ENCODE results near the gene RLBP1.

GRCh38 chr15:89164712-89165211, 56.6 kb downstream of the RLBP1 start:
- TF ChIP-seq SMAD3 (CRISPR knock-in tag; conservative IDR thresholded peaks at IDR 0.05) (no peak), U2AF2 (optimal IDR thresholded peaks at IDR 0.05; ENCODE audit: low read depth, low read length) (no peak), NFYB (IDR thresholded peaks at IDR 0.05; ENCODE audit: extremely low read depth, insufficient read length) (no peak), EZH2 (IDR thresholded peaks at IDR 0.05; ENCODE audit: borderline replicate concordance, low read depth, low read length) (no peak), YY1 (IDR thresholded peaks at IDR 0.05; ENCODE audit: borderline replicate concordance in 1 of 3, control insufficient read depth in 1 of 3, extremely low read depth in 1 of 3, insufficient read depth in 3 of 3, insufficient read length in 1 of 3, insufficient replicate concordance in 2 of 3, low read depth in 1 of 3, low read length in 2 of 3) (no peak), CBX5 (IDR thresholded peaks at IDR 0.05; ENCODE audit: borderline replicate concordance, low read depth) (no peak), ZFX (CRISPR knock-in tag; IDR thresholded peaks at IDR 0.05) (no peak), ZNF24 (IDR thresholded peaks at IDR 0.05) (no peak), ZBTB11 (CRISPR knock-in tag; IDR thresholded peaks at IDR 0.05) (no peak), SRSF1 (IDR thresholded peaks at IDR 0.05; ENCODE audit: low read depth, low read length) (no peak), TCF15 (CRISPR knock-in tag; IDR thresholded peaks at IDR 0.05) (no peak)
- TF ChIP-seq, protein P1, sequence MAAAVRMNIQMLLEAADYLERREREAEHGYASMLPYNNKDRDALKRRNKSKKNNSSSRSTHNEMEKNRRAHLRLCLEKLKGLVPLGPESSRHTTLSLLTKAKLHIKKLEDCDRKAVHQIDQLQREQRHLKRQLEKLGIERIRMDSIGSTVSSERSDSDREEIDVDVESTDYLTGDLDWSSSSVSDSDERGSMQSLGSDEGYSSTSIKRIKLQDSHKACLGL (CRISPR knock-in tag; IDR thresholded peaks at IDR 0.05; ENCODE audit: borderline replicate concordance, poor library complexity, severe bottlenecking): no peak

Data from K562 (cell line).